ENCODE data around the gene TNFRSF17. TPM values are rescaled to one million over a fixed set of nuclear protein-coding genes. Genes with fewer than 3 reads are reported as not detected.

Gene TNFRSF17
- total and polyA plus RNA-seq, 9 of the 15 experiments (the other 6 are each of a cell fraction or from before 2014, with no cell fraction given): not detected

DNA sequence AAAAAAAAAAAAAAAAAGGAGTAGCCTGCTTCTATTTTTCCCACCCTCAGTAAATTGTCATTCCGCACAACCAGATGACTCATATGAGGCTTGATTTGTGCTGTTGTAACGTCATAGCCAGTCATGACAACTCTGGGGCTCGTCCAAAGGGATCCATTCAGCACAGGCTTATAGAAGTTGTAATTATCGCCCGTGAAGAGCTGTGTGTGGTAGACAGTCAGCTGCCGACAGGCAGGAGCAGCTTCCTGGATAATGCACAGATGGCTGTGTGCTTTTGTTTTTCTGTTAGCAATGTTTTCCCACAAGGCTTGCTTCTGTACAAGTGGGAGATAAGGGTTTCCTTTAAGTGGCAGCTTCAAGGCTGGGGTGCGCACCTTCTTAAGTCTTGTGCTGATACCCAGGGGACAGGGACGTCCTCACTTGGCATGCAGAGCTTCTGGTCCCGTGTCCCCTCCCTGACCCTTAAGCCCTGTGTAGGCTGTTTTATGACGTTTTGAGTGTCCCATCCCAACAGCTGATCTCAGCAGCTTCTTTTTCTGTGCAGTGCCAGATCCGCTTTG lies 37.5 kb downstream of the TNFRSF17 start (continued):
- TF ChIP-seq ZNF449 (CRISPR knock-in tag; IDR thresholded peaks at IDR 0.05) (no peak), MCM5 (IDR thresholded peaks at IDR 0.05; ENCODE audit: low read depth) (no peak), ZNF57 (CRISPR knock-in tag; IDR thresholded peaks at IDR 0.05) (no peak), GABPB1 (CRISPR knock-in tag; IDR thresholded peaks at IDR 0.05) (no peak), TEAD2 (tag; IDR thresholded peaks at IDR 0.05) (no peak), E2F3 (CRISPR knock-in tag; IDR thresholded peaks at IDR 0.05) (no peak), ZNF75A (CRISPR knock-in tag; IDR thresholded peaks at IDR 0.05) (peak; percentile 89), NCOA1 (IDR thresholded peaks at IDR 0.05; ENCODE audit: low read depth) (0 out of 2 replicates have a peak, but pooled peaks have one; percentile 31), YBX1 (IDR thresholded peaks at IDR 0.05) (no peak), TFAM (CRISPR knock-in tag; conservative IDR thresholded peaks at IDR 0.05) (no peak), EGR1 (conservative IDR thresholded peaks at IDR 0.05) (no peak), BHLHE40 (IDR thresholded peaks at IDR 0.05; ENCODE audit: low read length) (peak; percentile 61), NBN (IDR thresholded peaks at IDR 0.05; ENCODE audit: low read depth) (no peak), RFX5 (IDR thresholded peaks at IDR 0.05; ENCODE audit: low read depth, low read length) (no peak), FOXK2 (conservative IDR thresholded peaks at IDR 0.05 in 1 of 2, IDR thresholded peaks at IDR 0.05 in 1 of 2; ENCODE audit: low read depth in 2 of 2) (peak in 1 of 2 experiments; percentile 36; a peak in 1 of 4 replicates), NRF1 (conservative IDR thresholded peaks at IDR 0.05 in 1 of 2, IDR thresholded peaks at IDR 0.05 in 1 of 2) (peak; percentile 22 to 37; a peak in 1 of 4 replicates), SNAPC5 (CRISPR knock-in tag; IDR thresholded peaks at IDR 0.05) (no peak), MEIS2 (IDR thresholded peaks at IDR 0.05; ENCODE audit: partially characterized antibody) (peak; percentile 71), POLR2H (tag; IDR thresholded peaks at IDR 0.05; ENCODE audit: low read depth) (no peak), SOX6 (IDR thresholded peaks at IDR 0.05) (peak; percentile 47; the same call in 1 of the 2 replicates), ZBED1 (IDR thresholded peaks at IDR 0.05) (no peak), ZFP36 (IDR thresholded peaks at IDR 0.05; ENCODE audit: low read depth, low read length, partially characterized antibody) (no peak), JUND (IDR thresholded peaks at IDR 0.05; ENCODE audit: borderline replicate concordance, low read depth, low read length) (peak; percentile 84), JUND (tag; IDR thresholded peaks at IDR 0.05; ENCODE audit: borderline replicate concordance, low read depth, low read length) (peak; percentile 89), ZNF175 (CRISPR knock-in tag; IDR thresholded peaks at IDR 0.05; ENCODE audit: low read depth) (0 out of 2 replicates have a peak, but pooled peaks have one; percentile 32), ZNF76 (CRISPR knock-in tag; IDR thresholded peaks at IDR 0.05; ENCODE audit: borderline replicate concordance) (no peak), RAD51 (IDR thresholded peaks at IDR 0.05; ENCODE audit: borderline replicate concordance, low read depth) (no peak)
- TF ChIP-seq, protein P1, sequence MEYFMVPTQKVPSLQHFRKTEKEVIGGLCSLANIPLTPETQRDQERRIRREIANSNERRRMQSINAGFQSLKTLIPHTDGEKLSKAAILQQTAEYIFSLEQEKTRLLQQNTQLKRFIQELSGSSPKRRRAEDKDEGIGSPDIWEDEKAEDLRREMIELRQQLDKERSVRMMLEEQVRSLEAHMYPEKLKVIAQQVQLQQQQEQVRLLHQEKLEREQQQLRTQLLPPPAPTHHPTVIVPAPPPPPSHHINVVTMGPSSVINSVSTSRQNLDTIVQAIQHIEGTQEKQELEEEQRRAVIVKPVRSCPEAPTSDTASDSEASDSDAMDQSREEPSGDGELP (CRISPR knock-in tag; IDR thresholded peaks at IDR 0.05; ENCODE audit: borderline replicate concordance): peak; percentile 80
- TF ChIP-seq, protein P2, sequence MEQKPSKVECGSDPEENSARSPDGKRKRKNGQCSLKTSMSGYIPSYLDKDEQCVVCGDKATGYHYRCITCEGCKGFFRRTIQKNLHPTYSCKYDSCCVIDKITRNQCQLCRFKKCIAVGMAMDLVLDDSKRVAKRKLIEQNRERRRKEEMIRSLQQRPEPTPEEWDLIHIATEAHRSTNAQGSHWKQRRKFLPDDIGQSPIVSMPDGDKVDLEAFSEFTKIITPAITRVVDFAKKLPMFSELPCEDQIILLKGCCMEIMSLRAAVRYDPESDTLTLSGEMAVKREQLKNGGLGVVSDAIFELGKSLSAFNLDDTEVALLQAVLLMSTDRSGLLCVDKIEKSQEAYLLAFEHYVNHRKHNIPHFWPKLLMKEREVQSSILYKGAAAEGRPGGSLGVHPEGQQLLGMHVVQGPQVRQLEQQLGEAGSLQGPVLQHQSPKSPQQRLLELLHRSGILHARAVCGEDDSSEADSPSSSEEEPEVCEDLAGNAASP (IDR thresholded peaks at IDR 0.05): no peak

Measured in K562 (cell line).